ENCODE data around the gene PUSL1.

Gene PUSL1

GRCh38 chr1:1290238-1290731 lies 18.1 kb upstream of the PUSL1 start:
- H3K4me1 ChIP-seq (ENCODE audit: control insufficient read depth, insufficient read depth, low read length) = peaks cover 9% of the 10 kb centered on the region
- H3K36me3 ChIP-seq (ENCODE audit: control insufficient read depth in 2 of 2, insufficient read depth in 2 of 2, low read length in 2 of 2) = peaks cover under 1 to 2% of the 10 kb centered on the region in 2 donors
- no peak overlapping the region for H3K27ac ChIP-seq (ENCODE audit: low read length)
- no peak overlapping the region for H3K4me3 ChIP-seq (ENCODE audit: low read length in 2 of 2)
- H3K9ac ChIP-seq (ENCODE audit: low read length in 2 of 2) = no peak overlapping the region
- H3K27me3 ChIP-seq (ENCODE audit: control insufficient read depth in 1 of 2, insufficient read depth in 2 of 2, low read length in 2 of 2) = peaks cover 13 to 14% of the 10 kb centered on the region in 2 donors
- no peaks in the 10 kb centered on the region for H3K9me3 ChIP-seq (ENCODE audit: control insufficient read depth in 2 of 2, low read length in 2 of 2)

DNA sequence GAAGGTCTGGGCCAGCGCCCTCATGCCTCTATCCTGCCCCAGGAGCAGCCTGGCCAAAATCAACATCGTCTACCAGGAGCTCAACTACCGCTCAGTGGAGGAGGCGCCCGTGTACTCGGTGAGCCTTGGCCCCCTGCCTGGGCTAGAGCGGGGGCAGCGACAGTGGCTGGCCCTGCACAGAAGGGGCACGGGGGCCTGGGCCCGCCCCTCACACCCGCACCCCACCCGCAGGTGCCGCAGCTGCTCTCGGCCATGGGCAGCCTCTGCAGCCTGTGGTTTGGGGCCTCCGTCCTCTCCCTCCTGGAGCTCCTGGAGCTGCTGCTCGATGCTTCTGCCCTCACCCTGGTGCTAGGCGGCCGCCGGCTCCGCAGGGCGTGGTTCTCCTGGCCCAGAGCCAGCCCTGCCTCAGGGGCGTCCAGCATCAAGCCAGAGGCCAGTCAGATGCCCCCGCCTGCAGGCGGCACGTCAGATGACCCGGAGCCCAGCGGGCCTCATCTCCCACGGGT lies 17.3 kb upstream of the PUSL1 start:
- Histone ChIP-seq H3K9me3 (ENCODE audit: control insufficient read depth in 2 of 2, low read length in 2 of 2) (no peaks in the 10 kb centered on the region), H3K36me3 (ENCODE audit: control insufficient read depth in 2 of 2, insufficient read depth in 2 of 2, low read length in 2 of 2) (peaks cover 3 to 6% of the 10 kb centered on the region in 2 donors), H3K27ac (ENCODE audit: low read length) (no peak overlapping the region), H3K4me3 (ENCODE audit: low read length in 2 of 2) (no peak overlapping the region), H3K9ac (ENCODE audit: low read length in 2 of 2) (no peak overlapping the region), H3K4me1 (ENCODE audit: control insufficient read depth, insufficient read depth, low read length) (peaks cover 9% of the 10 kb centered on the region), H3K27me3 (ENCODE audit: control insufficient read depth in 1 of 2, insufficient read depth in 2 of 2, low read length in 2 of 2) (peaks cover 9 to 13% of the 10 kb centered on the region in 2 donors)

DNA sequence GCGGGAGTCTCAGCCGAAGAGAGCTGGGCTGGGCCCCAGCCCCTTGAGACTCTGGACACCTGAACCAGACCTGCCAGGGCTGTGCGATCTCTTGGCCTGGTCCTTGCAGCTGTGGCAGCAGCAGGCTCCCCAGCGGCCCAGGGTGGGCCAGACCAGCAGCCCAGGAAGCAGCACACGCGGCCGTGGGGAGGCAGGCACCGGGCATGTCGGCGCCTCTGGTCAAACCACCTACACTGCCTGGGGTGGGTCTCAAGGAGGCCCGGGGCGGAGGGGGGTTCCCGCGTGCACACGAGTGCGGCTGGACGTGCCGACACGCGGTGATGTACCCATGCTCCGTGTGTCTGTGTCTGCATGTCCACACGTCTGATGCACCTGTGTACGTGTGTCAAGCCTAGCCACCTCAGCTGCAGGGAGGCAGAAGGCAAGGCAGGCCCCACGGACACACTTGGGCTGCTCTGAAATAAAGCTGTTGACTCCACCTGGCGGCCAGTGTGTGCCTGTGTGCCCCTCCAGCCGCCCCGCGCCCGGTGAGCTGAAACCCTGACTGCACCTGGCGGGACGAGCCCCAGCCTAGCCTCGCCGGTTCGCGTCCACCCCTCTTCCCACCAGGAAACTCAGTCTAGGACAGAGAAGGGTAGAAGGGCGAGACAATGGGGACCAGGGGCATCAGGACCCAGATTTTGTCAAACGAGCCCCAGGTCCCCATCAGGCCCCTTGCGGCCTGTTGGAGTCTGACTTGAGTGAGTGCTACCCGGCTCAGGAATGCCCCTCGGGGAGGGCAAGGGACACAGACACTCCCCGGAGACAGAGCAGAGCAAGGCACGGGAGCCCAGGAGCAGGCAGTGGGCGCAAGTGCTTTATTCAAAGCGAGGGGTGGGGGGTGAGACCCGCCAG lies 16.6 kb upstream of the PUSL1 start:
- H3K9ac ChIP-seq (ENCODE audit: low read length in 2 of 2) = no peak overlapping the region
- H3K27ac ChIP-seq (ENCODE audit: low read length) = no peak overlapping the region
- no peak overlapping the region for H3K4me3 ChIP-seq (ENCODE audit: low read length in 2 of 2)
- peaks cover 5 to 6% of the 10 kb centered on the region in 2 donors for H3K36me3 ChIP-seq (ENCODE audit: control insufficient read depth in 2 of 2, insufficient read depth in 2 of 2, low read length in 2 of 2)
- peaks cover 9% of the 10 kb centered on the region for H3K4me1 ChIP-seq (ENCODE audit: control insufficient read depth, insufficient read depth, low read length)
- H3K27me3 ChIP-seq (ENCODE audit: control insufficient read depth in 1 of 2, insufficient read depth in 2 of 2, low read length in 2 of 2) = peaks cover 6 to 9% of the 10 kb centered on the region in 2 donors
- no peaks in the 10 kb centered on the region for H3K9me3 ChIP-seq (ENCODE audit: control insufficient read depth in 2 of 2, low read length in 2 of 2)

GRCh38 chr1:1292442-1292779 lies 16.0 kb upstream of the PUSL1 start:
- H3K36me3 ChIP-seq (ENCODE audit: control insufficient read depth in 2 of 2, insufficient read depth in 2 of 2, low read length in 2 of 2) = peaks cover 6 to 7% of the 10 kb centered on the region in 2 donors
- peaks cover 3% of the 10 kb centered on the region in 2 donors for H3K27me3 ChIP-seq (ENCODE audit: control insufficient read depth in 1 of 2, insufficient read depth in 2 of 2, low read length in 2 of 2)
- no peak overlapping the region for H3K4me3 ChIP-seq (ENCODE audit: low read length in 2 of 2)
- H3K4me1 ChIP-seq (ENCODE audit: control insufficient read depth, insufficient read depth, low read length) = peaks cover 9% of the 10 kb centered on the region
- H3K9me3 ChIP-seq (ENCODE audit: control insufficient read depth in 2 of 2, low read length in 2 of 2) = no peaks in the 10 kb centered on the region
- no peak overlapping the region for H3K9ac ChIP-seq (ENCODE audit: low read length in 2 of 2)
- no peak overlapping the region for H3K27ac ChIP-seq (ENCODE audit: low read length)

DNA sequence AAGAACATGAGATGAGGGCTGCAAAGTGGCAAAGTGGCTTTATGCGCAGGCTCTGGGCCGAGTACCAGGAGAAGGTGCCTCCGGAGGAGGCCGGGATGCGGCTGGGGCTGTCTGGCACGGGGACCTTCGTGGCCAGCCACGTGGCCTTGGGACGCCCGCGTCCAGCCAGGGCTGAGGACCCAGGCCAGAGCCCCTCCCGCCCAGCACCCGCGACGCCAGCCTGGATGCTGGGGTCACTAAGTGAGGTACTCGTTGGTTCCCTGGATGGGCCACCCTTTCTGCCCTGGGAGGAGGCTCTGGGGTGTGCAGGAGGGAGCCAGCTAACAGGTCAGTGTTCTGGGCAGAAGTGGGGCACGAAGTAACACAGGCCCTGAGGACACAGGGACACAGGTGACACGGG lies 15.5 kb upstream of the PUSL1 start:
- Histone ChIP-seq H3K9me3 (ENCODE audit: control insufficient read depth in 2 of 2, low read length in 2 of 2) (no peaks in the 10 kb centered on the region), H3K4me3 (ENCODE audit: low read length in 2 of 2) (no peak overlapping the region), H3K27me3 (ENCODE audit: control insufficient read depth in 1 of 2, insufficient read depth in 2 of 2, low read length in 2 of 2) (no peaks in the 10 kb centered on the region), H3K9ac (ENCODE audit: low read length in 2 of 2) (no peak overlapping the region), H3K36me3 (ENCODE audit: control insufficient read depth in 2 of 2, insufficient read depth in 2 of 2, low read length in 2 of 2) (peaks cover 6 to 7% of the 10 kb centered on the region in 2 donors), H3K27ac (ENCODE audit: low read length) (no peak overlapping the region), H3K4me1 (ENCODE audit: control insufficient read depth, insufficient read depth, low read length) (peaks cover 9% of the 10 kb centered on the region)

DNA sequence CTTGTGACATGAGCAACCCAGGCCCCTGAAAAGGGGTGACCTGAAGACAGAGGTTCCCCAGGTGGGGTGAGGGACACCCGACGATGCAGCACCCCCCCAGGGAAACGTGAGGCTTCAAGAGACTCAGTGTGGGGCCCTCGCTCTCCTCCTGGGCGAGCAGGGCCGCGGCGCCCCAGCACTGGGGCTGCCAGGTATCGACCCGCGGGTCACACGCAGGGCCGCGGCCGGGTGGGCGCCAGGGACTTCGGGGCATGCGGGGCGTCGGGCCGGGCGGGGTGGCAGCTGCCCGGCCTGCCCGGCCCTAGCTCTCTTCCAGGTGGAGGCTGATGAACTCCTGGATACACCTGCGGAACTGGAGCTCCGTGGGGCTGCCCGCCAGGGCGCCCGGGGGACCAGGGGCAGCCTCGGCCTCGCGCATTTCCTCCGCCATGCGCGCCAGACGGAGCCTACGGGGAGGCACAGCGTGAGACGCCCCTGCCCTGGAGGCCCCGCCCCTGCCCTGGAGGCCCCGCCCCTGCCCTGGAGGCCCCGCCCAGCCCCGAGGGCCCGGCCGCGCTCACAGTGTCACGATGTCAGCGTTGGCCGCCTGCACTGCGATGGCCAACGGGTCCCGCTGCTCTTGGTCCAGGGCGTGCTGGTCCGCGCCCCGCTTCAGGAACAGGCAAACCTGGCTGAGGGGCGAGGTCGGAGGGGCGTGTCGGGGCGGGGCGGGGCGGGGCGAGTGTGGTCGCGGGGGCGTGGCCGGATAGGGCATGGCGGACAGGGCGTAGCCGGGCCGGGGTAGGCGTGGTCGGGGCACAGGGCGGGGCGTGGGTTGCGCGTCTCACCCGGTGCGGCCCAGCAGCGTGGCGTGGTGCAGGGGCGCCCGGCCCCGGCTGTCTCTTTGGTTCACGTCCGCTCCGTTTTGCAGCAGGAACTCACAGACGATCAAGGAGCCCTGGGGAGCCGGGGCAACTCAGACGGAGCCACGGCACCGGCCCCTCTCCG lies 14.8 kb upstream of the PUSL1 start:
- Histone ChIP-seq H3K4me3 (ENCODE audit: low read length in 2 of 2) (no peak overlapping the region), H3K27me3 (ENCODE audit: control insufficient read depth in 1 of 2, insufficient read depth in 2 of 2, low read length in 2 of 2) (no peaks in the 10 kb centered on the region), H3K9me3 (ENCODE audit: control insufficient read depth in 2 of 2, low read length in 2 of 2) (no peaks in the 10 kb centered on the region), H3K27ac (ENCODE audit: low read length) (no peak overlapping the region), H3K9ac (ENCODE audit: low read length in 2 of 2) (no peak overlapping the region), H3K36me3 (ENCODE audit: control insufficient read depth in 2 of 2, insufficient read depth in 2 of 2, low read length in 2 of 2) (peaks cover 6 to 7% of the 10 kb centered on the region in 2 donors), H3K4me1 (ENCODE audit: control insufficient read depth, insufficient read depth, low read length) (peaks cover 9% of the 10 kb centered on the region)

DNA sequence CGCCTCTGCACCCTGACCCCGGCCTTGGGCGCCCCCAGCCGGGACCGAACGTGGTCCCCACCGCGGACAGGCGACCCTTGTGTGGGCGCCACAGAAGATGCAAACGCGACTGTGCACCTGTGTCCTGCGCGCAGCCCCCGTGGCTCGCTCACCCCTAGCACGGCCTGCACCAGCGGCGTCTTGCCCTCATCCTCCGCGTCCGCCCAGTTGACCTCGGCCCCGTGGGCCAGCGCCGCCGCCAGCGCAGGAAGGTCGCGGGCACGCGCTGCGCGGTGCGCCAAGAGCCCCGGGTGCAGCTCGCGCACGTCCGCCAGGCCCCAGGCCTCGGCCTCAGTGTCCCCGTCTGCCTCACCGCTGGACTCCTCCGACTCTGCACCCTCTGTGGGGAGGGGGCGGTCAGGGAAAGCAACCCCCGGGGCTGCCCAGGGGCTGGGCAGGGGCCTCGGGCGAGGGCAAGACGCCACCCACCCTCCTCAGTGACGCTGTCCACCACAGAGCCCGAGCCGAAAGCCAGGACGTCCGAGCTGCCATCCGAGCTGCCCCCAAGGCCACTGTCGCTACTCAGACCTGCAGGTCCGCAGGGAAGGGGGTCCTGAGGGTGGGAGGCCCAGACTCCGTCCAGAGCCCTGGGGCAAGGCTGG lies 14.0 kb upstream of the PUSL1 start:
- Histone ChIP-seq H3K27ac (ENCODE audit: low read length) (no peak overlapping the region), H3K9ac (ENCODE audit: low read length in 2 of 2) (no peak overlapping the region), H3K4me1 (ENCODE audit: control insufficient read depth, insufficient read depth, low read length) (peaks cover 13% of the 10 kb centered on the region), H3K36me3 (ENCODE audit: control insufficient read depth in 2 of 2, insufficient read depth in 2 of 2, low read length in 2 of 2) (peaks cover 6 to 7% of the 10 kb centered on the region in 2 donors), H3K27me3 (ENCODE audit: control insufficient read depth in 1 of 2, insufficient read depth in 2 of 2, low read length in 2 of 2) (no peaks in the 10 kb centered on the region), H3K9me3 (ENCODE audit: control insufficient read depth in 2 of 2, low read length in 2 of 2) (no peaks in the 10 kb centered on the region), H3K4me3 (ENCODE audit: low read length in 2 of 2) (no peak overlapping the region)

DNA sequence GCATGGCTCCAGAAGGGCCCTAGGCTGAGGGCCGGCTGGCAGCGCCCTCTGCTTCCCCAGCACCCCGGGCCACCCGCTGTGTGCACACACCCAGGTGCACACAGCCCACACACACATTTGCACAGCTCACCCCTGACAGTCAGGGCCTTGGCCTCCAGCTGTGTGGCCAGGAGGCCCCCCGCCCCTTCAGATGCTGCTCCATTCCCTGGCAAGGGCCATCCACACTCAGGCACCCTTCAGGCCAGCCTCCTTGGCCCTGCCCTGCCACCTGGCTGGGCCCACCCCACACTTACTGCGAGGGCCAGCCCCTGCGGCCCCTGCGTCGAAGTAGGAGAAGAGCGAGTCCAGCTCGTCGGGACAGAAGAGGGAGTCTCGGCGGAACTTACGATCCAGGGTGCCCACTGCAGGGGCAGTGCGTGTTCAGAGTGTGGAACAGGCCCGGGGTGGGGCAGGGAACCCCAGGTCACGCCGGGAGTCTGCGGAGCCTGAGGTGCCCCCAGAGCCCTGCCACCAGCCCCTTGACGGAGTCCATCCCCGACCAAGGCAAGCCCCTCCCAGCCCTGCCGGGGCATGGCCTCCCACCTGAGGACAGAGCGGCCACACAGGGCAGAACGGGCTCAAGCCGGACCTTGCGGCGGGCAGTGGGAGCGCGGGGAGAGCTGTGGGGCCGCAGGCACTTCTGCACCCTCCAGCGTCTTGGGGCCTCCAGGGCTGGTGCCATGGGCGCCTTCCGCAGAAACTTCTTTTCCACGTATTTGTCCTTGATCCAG lies 13.1 kb upstream of the PUSL1 start:
- H3K9ac ChIP-seq (ENCODE audit: low read length in 2 of 2) = no peak overlapping the region
- H3K27me3 ChIP-seq (ENCODE audit: control insufficient read depth in 1 of 2, insufficient read depth in 2 of 2, low read length in 2 of 2) = no peaks in the 10 kb centered on the region
- peaks cover 13% of the 10 kb centered on the region for H3K4me1 ChIP-seq (ENCODE audit: control insufficient read depth, insufficient read depth, low read length)
- no peak overlapping the region for H3K27ac ChIP-seq (ENCODE audit: low read length)
- H3K4me3 ChIP-seq (ENCODE audit: low read length in 2 of 2) = no peak overlapping the region
- peaks cover 6 to 7% of the 10 kb centered on the region in 2 donors for H3K36me3 ChIP-seq (ENCODE audit: control insufficient read depth in 2 of 2, insufficient read depth in 2 of 2, low read length in 2 of 2)
- H3K9me3 ChIP-seq (ENCODE audit: control insufficient read depth in 2 of 2, low read length in 2 of 2) = no peaks in the 10 kb centered on the region

DNA sequence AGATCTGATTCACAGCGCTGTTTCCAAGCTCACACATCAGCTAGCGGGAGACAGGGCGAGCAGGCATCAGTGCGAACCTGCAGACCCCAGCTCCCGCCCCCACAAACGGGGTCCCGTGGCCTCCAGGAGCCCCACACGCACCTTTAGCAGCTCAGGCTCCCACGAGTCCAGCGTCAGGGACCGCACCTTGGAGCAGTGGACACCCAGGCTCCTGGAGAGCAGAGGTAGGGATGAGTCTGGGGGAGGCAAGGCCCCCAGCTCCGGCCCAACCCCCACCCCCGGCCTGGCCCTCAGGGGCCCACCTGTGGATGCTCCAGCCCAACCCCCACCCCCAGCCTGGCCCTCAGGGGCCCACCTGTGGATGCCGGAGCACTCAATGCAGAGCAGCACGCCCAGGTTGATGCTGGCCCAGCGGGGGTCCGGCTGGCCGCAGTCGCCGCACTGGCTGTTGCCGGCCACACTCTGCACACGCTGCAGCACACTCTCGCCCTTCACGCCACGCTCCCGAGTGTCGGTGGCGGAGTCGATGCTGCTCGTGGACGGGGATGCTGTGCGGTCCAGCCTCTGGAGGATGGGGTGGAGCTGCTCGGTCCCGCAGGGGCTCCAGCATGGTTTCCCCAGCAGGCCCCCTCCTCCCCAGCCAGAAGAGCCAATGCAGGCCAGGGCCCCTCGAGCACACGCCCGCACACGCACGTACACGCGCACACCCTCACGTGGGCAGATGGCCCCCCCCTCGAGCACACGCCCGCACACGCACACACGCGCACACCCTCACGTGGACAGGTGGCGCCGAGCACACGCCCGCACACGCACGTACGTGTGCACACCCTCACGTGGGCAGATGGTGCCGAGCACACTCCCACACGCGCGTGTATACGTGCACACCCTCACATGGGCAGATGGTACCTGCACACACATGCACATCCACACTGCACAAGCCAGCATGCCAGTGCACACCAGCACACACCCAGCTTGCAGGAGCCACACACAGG lies 12.0 kb upstream of the PUSL1 start:
- Histone ChIP-seq H3K9ac (ENCODE audit: low read length in 2 of 2) (no peak overlapping the region), H3K27me3 (ENCODE audit: control insufficient read depth in 1 of 2, insufficient read depth in 2 of 2, low read length in 2 of 2) (no peaks in the 10 kb centered on the region), H3K4me1 (ENCODE audit: control insufficient read depth, insufficient read depth, low read length) (peaks cover 10% of the 10 kb centered on the region), H3K4me3 (ENCODE audit: low read length in 2 of 2) (no peak overlapping the region), H3K36me3 (ENCODE audit: control insufficient read depth in 2 of 2, insufficient read depth in 2 of 2, low read length in 2 of 2) (peaks cover 6 to 7% of the 10 kb centered on the region in 2 donors), H3K27ac (ENCODE audit: low read length) (no peak overlapping the region), H3K9me3 (ENCODE audit: control insufficient read depth in 2 of 2, low read length in 2 of 2) (no peaks in the 10 kb centered on the region)
